ENCODE data around the gene COQ8A.

The COQ8A gene

GRCh38 chr1:226908419-226908818 is 31.7 kb upstream of the COQ8A start:
- TF ChIP-seq CTCF (IDR thresholded peaks at IDR 0.05; ENCODE audit: low read depth, low read length) = no peak

GRCh38 chr1:226908913-226909312 is 31.2 kb upstream of the COQ8A start:
- TF ChIP-seq CTCF (IDR thresholded peaks at IDR 0.05; ENCODE audit: low read depth, low read length) = no peak
- no peak for DNase-seq (ENCODE audit: extremely low read depth, low read depth)

More at GRCh38 chr1:226908419-226908818, 31.7 kb upstream of the COQ8A start:
- DNase-seq (ENCODE audit: extremely low read depth, low read depth) = no peak

GRCh38 chr1:226912587-226913176 is 27.4 kb upstream of the COQ8A start:
- no peak for DNase-seq (ENCODE audit: extremely low read depth, low read depth)
- peak; percentile 20 for TF ChIP-seq CTCF (IDR thresholded peaks at IDR 0.05; ENCODE audit: low read depth, low read length)

GRCh38 chr1:226915672-226915995 is 24.5 kb upstream of the COQ8A start:
- TF ChIP-seq CTCF (IDR thresholded peaks at IDR 0.05; ENCODE audit: low read depth, low read length) = no peak
- no peak for DNase-seq (ENCODE audit: extremely low read depth, low read depth)

- TF ChIP-seq CTCF (IDR thresholded peaks at IDR 0.05; ENCODE audit: low read depth, low read length) = no peak
- no peak for DNase-seq (ENCODE audit: extremely low read depth, low read depth)
Observed at GRCh38 chr1:226916497-226916896, 23.6 kb upstream of the COQ8A start.

- no peak for DNase-seq (ENCODE audit: extremely low read depth, low read depth)
- no peak for TF ChIP-seq CTCF (IDR thresholded peaks at IDR 0.05; ENCODE audit: low read depth, low read length)
Observed at GRCh38 chr1:226919587-226919986, 20.5 kb upstream of the COQ8A start.

GRCh38 chr1:226919995-226920394 is 20.1 kb upstream of the COQ8A start:
- no peak for TF ChIP-seq CTCF (IDR thresholded peaks at IDR 0.05; ENCODE audit: low read depth, low read length)
- DNase-seq (ENCODE audit: extremely low read depth, low read depth) = no peak
